RWPE2 (cell line): ENCODE results near the gene CR1.

Source experiments
- ATAC-seq: fragments of 200-7000 bp; cut with Tn5 transposase; 3 replicates; pipeline ENCODE4 v1.9.1; 2021; ENCODE audit warnings: low read depth
- DNase-seq: peaks from one replicate; pipeline ENCODE4 v3.0.0-alpha.2; 2020; ENCODE audit warnings: low spot score
- H3K27ac ChIP-seq: fragments of 450-650 bp; 2 replicates; pipeline ENCODE4 v1.5.1; 2017; ENCODE audit warnings: mild to moderate bottlenecking; ENCODE audit not compliant: poor library complexity, severe bottlenecking
- H3K27me3 ChIP-seq: fragments of 250-450 bp; sonication (Bioruptor Pico); 2 replicates; pipeline ENCODE4 v1.5.1; 2021; ENCODE audit warnings: mild to moderate bottlenecking, moderate library complexity; ENCODE audit not compliant: insufficient read depth, poor library complexity, severe bottlenecking
- H3K36me3 ChIP-seq: fragments of 250-450 bp; sonication (Bioruptor Pico); 2 replicates; pipeline ENCODE4 v1.5.1; 2020; ENCODE audit warnings: low read depth, mild to moderate bottlenecking, moderate library complexity
- H3K4me1 ChIP-seq: fragments of 250-450 bp; sonication (Bioruptor Pico); 2 replicates; pipeline ENCODE4 v1.5.1; 2021; ENCODE audit warnings: mild to moderate bottlenecking, moderate library complexity; ENCODE audit not compliant: insufficient read depth, poor library complexity, severe bottlenecking
- H3K4me3 ChIP-seq: fragments of 250-450 bp; sonication (Bioruptor Pico); 2 replicates; pipeline ENCODE4 v1.5.1; 2021; ENCODE audit warnings: mild to moderate bottlenecking, moderate library complexity; ENCODE audit not compliant: severe bottlenecking
- H3K9me3 ChIP-seq: fragments of 250-450 bp; sonication (Bioruptor Pico); 2 replicates; pipeline ENCODE4 v1.5.1; 2021; ENCODE audit warnings: mild to moderate bottlenecking, moderate library complexity; ENCODE audit not compliant: severe bottlenecking
- CTCF ChIP-seq: fragments of 450-650 bp; IDR thresholded peaks from one replicate; pipeline ENCODE4 v1.5.1; 2017; ENCODE audit warnings: mild to moderate bottlenecking, moderate library complexity; ENCODE audit not compliant: poor library complexity, severe bottlenecking

The CR1 gene

GRCh38 chr1:207458414-207458813 lies 37.5 kb upstream of the CR1 start:
- ATAC-seq (no peak), DNase-seq (no peak)
- Histone ChIP-seq H3K4me1 (peaks cover 3% of the 10 kb centered on the region), H3K27me3 (peaks cover 61% of the 10 kb centered on the region), H3K9me3 (no peaks in the 10 kb centered on the region), H3K4me3 (no peak overlapping the region), H3K36me3 (no peaks in the 10 kb centered on the region), H3K27ac (no peak overlapping the region)
- no peak for TF ChIP-seq CTCF

GRCh38 chr1:207459008-207459407 lies 36.9 kb upstream of the CR1 start:
- DNase-seq (no peak), ATAC-seq (no peak)
- H3K4me1 ChIP-seq = peaks cover 3% of the 10 kb centered on the region
- H3K9me3 ChIP-seq = no peaks in the 10 kb centered on the region
- H3K36me3 ChIP-seq = no peaks in the 10 kb centered on the region
- TF ChIP-seq CTCF = no peak
- no peak overlapping the region for H3K4me3 ChIP-seq
- H3K27ac ChIP-seq = no peak overlapping the region
- H3K27me3 ChIP-seq = peaks cover 55% of the 10 kb centered on the region

- Histone ChIP-seq H3K27ac (no peak overlapping the region), H3K4me3 (no peak overlapping the region), H3K36me3 (no peaks in the 10 kb centered on the region), H3K9me3 (no peaks in the 10 kb centered on the region), H3K27me3 (peaks cover 35% of the 10 kb centered on the region), H3K4me1 (no peaks in the 10 kb centered on the region)
- no peak for ATAC-seq
- no peak for DNase-seq
- TF ChIP-seq CTCF = no peak
Observed at GRCh38 chr1:207461649-207462048, 34.3 kb upstream of the CR1 start.

- no peak for TF ChIP-seq CTCF
- no peak overlapping the region for H3K27ac ChIP-seq
Observed at GRCh38 chr1:207462535-207462934, 33.4 kb upstream of the CR1 start.

GRCh38 chr1:207463021-207463420 lies 32.9 kb upstream of the CR1 start:
- Histone ChIP-seq H3K4me1 (no peaks in the 10 kb centered on the region), H3K36me3 (no peaks in the 10 kb centered on the region), H3K4me3 (no peak overlapping the region), H3K27me3 (peaks cover 24% of the 10 kb centered on the region), H3K9me3 (no peaks in the 10 kb centered on the region), H3K27ac (no peak overlapping the region)
- no peak for TF ChIP-seq CTCF
- ATAC-seq (no peak), DNase-seq (no peak)

More at GRCh38 chr1:207462535-207462934, 33.4 kb upstream of the CR1 start:
- Histone ChIP-seq H3K9me3 (no peaks in the 10 kb centered on the region), H3K27me3 (peaks cover 29% of the 10 kb centered on the region), H3K36me3 (no peaks in the 10 kb centered on the region), H3K4me3 (no peak overlapping the region), H3K4me1 (no peaks in the 10 kb centered on the region)
- DNase-seq (no peak), ATAC-seq (no peak)
